Ishikawa (cell line): Measurements from ENCODE around the gene UTP20.

Experiments
- EP300 ChIP-seq: IDR thresholded peaks from 2 replicates; pipeline ENCODE4 v1.6.1; 2012; ENCODE audit warnings: borderline replicate concordance
- FOXM1 ChIP-seq: IDR thresholded peaks from 2 replicates; pipeline ENCODE4 v1.6.1; 2012; ENCODE audit warnings: low read depth, borderline replicate concordance
- RAD21 ChIP-seq: IDR thresholded peaks from 2 replicates; pipeline ENCODE4 v1.6.1; 2012; ENCODE audit warnings: low read depth
- TAF1 ChIP-seq: IDR thresholded peaks from 2 replicates; pipeline ENCODE4 v1.6.1; 2012; ENCODE audit warnings: low read depth, mild to moderate bottlenecking
- TCF12 ChIP-seq: IDR thresholded peaks from 2 replicates; pipeline ENCODE4 v1.6.1; 2012; ENCODE audit warnings: low read depth
- TEAD4 ChIP-seq: IDR thresholded peaks from 2 replicates; pipeline ENCODE4 v1.6.1; 2012
- YY1 ChIP-seq: IDR thresholded peaks from 2 replicates; pipeline ENCODE4 v1.6.1; 2012; ENCODE audit warnings: low read depth
- TF ChIP-seq, protein P1 (sequence below): IDR thresholded peaks from 2 replicates; pipeline ENCODE4 v1.6.1; 2012; ENCODE audit warnings: low read depth, mild to moderate bottlenecking
- TF ChIP-seq, protein P2 (sequence below): IDR thresholded peaks from 2 replicates; pipeline ENCODE4 v1.6.1; 2012

DNA sequence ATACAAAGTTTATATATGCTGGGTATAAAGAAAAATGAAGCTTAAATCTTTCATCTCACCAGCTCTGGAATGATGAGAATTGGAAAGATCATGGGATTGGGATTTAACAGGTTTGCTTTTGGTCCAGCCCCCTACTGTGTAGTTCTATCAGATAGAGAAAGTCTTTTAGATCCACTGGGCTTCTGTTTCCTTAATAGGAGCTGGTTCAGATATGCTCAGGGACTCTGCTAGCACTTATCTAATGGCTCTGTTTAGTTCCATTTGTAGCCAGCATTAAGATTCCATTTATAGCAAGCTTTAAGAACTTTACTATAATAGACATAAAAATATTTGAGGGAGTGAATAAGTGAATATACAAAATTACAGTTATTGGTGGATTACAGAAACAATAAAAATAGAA lies 42.6 kb downstream of the UTP20 start:
- TF ChIP-seq EP300 (no peak), TEAD4 (no peak), TAF1 (no peak), TCF12 (no peak), FOXM1 (no peak), RAD21 (no peak), YY1 (no peak)
- TF ChIP-seq, protein P1, sequence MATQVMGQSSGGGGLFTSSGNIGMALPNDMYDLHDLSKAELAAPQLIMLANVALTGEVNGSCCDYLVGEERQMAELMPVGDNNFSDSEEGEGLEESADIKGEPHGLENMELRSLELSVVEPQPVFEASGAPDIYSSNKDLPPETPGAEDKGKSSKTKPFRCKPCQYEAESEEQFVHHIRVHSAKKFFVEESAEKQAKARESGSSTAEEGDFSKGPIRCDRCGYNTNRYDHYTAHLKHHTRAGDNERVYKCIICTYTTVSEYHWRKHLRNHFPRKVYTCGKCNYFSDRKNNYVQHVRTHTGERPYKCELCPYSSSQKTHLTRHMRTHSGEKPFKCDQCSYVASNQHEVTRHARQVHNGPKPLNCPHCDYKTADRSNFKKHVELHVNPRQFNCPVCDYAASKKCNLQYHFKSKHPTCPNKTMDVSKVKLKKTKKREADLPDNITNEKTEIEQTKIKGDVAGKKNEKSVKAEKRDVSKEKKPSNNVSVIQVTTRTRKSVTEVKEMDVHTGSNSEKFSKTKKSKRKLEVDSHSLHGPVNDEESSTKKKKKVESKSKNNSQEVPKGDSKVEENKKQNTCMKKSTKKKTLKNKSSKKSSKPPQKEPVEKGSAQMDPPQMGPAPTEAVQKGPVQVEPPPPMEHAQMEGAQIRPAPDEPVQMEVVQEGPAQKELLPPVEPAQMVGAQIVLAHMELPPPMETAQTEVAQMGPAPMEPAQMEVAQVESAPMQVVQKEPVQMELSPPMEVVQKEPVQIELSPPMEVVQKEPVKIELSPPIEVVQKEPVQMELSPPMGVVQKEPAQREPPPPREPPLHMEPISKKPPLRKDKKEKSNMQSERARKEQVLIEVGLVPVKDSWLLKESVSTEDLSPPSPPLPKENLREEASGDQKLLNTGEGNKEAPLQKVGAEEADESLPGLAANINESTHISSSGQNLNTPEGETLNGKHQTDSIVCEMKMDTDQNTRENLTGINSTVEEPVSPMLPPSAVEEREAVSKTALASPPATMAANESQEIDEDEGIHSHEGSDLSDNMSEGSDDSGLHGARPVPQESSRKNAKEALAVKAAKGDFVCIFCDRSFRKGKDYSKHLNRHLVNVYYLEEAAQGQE: no peak
- TF ChIP-seq, protein P2, sequence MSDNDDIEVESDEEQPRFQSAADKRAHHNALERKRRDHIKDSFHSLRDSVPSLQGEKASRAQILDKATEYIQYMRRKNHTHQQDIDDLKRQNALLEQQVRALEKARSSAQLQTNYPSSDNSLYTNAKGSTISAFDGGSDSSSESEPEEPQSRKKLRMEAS: no peak
